GM18507 (cell line): ENCODE measurements around the gene RNASE8.

Source experiments
- DNase-seq: peaks from one replicate; pipeline ENCODE4 v3.0.0; 2011; ENCODE audit warnings: low read depth; ENCODE audit not compliant: insufficient read length; ENCODE audit errors: extremely low spot score
- FAIRE-seq: peaks from 2 replicates; lab custom pipeline; 2011; peaks lifted over from hg19 to GRCh38; lab: Jason Lieb, UNC

RNASE8 gene

DNA sequence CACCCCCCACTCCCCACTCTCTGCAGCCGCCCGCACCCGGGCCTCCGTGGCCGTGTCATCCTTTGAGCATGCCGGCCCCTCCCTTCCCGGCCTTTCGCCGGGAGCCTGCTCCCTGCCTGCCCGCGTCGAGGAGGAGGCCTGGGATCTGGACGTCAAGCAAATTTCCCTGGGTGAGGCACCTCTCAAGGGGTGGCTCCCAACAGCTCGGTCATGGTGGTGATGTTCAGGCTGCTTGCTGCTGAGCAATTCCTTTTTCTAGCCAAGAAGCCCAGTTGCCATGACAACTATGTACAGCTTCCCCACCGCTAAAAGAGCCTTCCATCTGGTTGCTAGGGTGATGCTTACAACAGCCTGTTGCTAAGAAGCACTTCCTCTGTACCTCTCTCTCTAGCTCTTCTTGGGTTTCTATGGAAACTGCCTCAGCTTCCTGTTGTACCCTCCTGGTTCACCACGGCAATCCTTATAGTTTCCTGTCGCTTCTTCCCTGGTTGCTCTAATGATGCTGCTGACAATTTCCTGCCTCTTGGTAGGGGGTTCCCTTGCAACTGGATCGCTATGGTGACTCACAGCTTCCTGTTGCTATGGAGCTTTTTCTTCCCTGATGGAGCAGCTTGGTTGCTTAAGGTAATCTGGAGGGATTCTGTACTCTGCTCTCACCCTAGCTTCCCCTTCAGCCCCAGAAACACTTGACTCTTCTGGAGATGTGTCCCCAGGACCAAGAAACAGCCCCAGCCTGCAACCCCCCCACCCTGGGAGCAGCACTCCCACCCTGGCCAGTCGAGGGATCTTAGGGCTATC is 29.9 kb downstream of the RNASE8 start:
- DNase-seq (no peak), FAIRE-seq (peak; percentile 75)

- DNase-seq, result no peak
- no peak for FAIRE-seq
These were observed 31.1 kb downstream of the RNASE8 start for GRCh38 chr14:21088687-21089086.

DNA sequence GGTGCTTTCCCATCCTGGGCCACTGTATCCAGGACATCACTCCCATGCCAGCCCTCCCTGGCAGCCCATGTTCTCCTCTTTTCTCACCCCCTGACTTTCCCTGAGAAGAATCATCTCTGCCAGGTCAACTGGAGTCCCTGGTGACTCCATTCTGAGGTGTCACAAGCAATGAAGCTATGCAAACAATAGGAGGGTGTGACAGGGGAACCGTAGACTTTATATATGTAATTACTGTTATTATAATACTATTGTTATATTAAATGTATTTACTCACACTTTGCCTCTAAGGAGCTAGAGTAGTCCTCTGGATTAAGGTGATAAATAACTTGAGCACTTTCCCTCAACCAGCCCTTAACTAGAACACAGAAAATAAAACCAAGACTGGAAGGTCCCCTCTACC is 31.6 kb downstream of the RNASE8 start:
- FAIRE-seq, result no peak
- DNase-seq, result no peak

DNA sequence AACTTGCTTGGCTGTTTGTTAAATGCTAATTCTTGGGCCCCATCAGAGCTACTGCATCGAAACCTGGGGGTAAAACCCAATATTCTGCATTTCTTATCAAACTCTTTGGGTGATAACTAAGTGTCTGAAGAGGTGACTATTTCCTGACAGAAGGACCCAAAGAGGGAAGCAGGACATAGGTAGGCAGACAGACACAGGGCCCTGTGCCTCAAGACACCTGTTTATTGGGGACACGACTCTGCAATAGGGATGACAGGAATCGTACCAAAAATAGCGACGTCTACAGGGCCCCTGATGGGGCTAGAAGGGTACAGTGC is 32.2 kb downstream of the RNASE8 start:
- DNase-seq (no peak), FAIRE-seq (no peak)

DNA sequence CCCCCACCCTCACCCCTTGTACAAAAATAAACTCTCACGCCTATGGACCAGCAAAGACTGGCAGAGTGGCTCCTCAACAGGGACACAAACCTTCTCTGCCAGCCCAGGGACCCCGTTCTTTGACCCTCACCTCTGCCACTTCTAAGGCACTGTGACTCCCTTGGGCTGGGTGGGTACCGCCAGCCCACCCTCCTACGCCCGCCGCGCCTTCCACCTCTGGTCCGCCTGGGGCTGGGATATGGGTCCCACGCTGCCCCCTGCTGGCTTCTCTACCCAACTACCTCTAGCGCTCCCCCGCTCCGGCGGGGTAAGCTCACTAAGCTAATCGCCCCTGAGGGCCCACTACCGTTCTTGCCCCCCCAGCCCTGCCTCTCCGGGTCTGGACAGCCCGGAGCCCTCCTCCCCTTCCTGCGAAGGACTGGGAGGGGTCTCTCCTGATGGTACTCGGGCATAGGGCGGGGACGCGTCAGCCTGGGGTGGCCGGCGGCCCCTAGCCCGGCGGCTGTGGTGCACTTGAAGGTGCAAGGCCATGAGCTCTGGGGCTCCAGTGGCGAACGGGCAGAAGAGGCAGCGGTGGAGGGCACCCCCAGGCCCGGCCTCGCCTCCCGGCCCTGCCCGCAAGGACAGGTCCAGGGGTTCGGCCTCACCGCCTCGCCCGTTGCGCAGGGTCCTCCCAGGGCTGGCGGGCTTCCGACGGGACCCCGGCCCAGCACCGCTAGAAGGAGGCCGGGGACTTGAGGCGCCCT is 32.7 kb downstream of the RNASE8 start:
- DNase-seq (no peak), FAIRE-seq (no peak)

DNA sequence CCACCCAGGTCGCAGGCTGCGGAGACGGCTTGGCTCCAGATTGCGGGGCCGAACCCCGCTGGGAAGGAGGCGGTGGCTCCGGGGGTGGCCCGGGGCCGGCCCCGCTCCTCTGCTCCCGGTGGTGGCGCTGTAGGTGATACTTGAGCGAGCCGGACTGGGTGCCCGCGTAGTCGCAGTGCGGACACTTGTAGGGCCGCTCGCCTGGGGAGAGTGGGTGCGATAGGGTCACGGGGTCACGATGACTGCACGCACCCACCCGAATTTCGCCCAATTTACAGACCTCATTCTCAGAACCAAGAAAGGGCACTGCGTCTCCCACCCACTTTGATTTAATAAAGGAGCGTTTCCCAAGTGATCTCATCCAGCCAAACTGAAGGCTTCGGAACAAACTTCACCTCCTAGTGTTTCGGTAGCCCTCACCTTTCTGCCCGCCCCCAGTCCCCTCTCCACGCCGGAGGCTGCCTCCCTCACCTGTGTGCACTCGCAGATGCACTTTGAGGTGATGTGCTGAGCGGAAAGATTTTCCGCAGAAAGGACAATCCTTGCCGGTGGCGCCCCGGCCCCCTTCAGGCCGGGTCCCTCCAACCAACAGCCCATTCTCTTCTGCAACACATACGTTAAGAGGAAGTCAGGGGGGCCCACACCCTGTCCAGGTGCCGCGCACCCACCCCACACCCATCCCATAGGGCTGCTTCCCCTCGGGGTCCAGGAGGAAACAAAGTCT is 33.5 kb downstream of the RNASE8 start:
- no peak for FAIRE-seq
- DNase-seq, result no peak

DNA sequence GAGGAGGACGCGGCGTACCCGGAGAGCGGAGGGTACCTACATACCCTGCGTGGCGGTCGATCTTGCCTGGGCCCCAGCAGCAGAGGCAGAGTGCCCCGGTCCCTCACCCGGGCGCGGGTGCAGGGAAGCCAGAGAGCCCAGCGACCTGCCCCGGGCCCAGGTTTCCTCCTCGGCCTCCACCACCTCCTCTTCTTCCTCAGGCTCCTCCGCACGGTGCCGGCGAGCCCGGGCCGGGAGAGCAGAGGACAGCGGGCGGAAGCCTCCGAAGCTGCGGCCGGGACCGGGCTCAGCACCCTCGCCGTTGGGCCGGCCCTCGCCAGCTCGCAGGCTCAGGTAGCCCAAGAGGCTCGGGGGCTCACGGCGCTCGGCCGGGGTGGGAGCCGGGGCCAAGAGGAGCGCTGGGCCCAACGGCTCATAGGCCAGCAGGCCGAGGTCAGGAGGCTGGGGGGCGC is 34.2 kb downstream of the RNASE8 start:
- DNase-seq, result no peak

GRCh38 chr14:21092273-21093011 is 34.8 kb downstream of the RNASE8 start:
- DNase-seq (peak; percentile 86), FAIRE-seq (peak; percentile 87)

More for the DNA sequence above, 34.2 kb downstream of the RNASE8 start:
- FAIRE-seq, result no peak

DNA sequence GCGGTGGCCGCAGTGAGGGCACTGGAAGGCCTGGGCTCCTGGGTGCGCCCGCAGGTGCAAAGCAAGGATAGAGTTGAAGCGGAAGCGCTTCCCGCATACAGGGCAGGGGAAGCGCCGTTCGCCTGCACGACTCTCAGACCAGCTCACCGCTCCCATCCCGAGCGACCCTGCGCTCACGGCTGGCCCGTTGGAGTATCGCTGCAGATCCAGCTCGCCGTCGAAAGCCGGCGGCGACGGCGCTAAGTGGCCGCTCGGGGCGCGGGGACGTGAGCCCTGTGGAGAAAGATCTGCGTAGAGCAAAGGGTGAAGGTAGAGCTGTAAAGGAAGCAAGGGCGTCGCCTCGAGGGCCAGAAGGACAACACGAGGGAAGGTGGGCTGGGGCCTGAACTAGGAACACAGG is 35.4 kb downstream of the RNASE8 start:
- FAIRE-seq (no peak), DNase-seq (no peak)

GRCh38 chr14:21093769-21094681 is 36.4 kb downstream of the RNASE8 start:
- no peak for DNase-seq
- FAIRE-seq, result no peak

- FAIRE-seq (no peak), DNase-seq (no peak)
These were observed 38.0 kb downstream of the RNASE8 start for GRCh38 chr14:21095430-21096205.

- DNase-seq, result no peak
- FAIRE-seq, result no peak
These were observed 38.8 kb downstream of the RNASE8 start for GRCh38 chr14:21096438-21096837.

GRCh38 chr14:21096978-21097635 is 39.5 kb downstream of the RNASE8 start:
- DNase-seq (no peak), FAIRE-seq (no peak)

- DNase-seq (no peak), FAIRE-seq (no peak)
These were observed 40.0 kb downstream of the RNASE8 start for GRCh38 chr14:21097636-21098075.

GRCh38 chr14:21098076-21098891 is 40.7 kb downstream of the RNASE8 start, which contains the start of gene ZNF219:
Gene ZNF219 (minus strand): TSS chr14:21098655. CDS start chr14:21093591, 5,064 bp downstream.
- FAIRE-seq (no peak), DNase-seq (no peak)

DNA sequence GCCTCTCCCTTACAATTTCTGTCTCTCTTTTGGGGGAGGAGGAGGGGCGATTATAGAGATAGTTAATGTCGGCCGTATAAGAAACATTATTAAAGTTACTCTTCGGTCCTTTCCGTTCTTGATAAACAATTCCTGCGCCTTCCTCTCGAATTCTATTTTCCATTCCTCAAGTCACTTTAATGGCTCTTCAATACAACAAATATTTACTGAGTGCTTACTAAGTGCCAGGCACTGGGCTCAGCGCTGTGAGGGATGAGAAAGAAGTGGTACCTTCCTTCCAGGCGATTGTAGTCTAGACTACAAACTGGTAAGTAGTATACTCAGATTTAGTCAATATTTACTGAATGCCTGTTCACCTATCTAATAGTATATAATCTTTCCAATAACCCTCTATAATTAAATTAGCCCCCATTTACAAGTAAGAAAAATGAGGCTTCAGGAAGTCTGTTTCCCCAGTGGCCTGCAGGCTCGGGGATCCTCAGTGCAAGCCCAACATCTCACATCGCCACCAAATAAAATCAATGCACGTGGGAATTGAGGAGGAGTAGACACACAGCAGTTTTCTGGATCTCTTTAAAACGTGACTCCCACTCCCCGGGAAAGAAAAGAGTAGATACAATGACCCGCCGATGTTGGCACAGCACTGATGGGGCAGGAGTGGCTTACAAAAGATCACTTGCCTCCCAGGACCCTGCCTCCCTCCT is 41.4 kb downstream of the RNASE8 start:
- no peak for FAIRE-seq
- DNase-seq, result no peak
